A549 (cell line): ENCODE results near the gene ENTR1.

Experiments used
- CEBPB ChIP-seq, 2 experiments: fragments of >200 bp in 1 of 2; sonication (Bioruptor Twin) in 1 of 2; formaldehyde crosslinking in 1 of 2; IDR thresholded peaks; 2 replicates each; pipeline ENCODE4 v1.6.1; 2012 to 2016
- CTCF ChIP-seq: fragments of >200 bp; sonication (Bioruptor Twin); formaldehyde crosslinking; IDR thresholded peaks from 3 replicates; pipeline ENCODE4 v1.5.1; 2016
- REST ChIP-seq: fragments of 200-600 bp; sonication (generic); IDR thresholded peaks from 2 replicates; pipeline ENCODE4 v1.6.1; 2016; ENCODE audit warnings: antibody characterized with exemption, mild to moderate bottlenecking, moderate library complexity

DNA sequence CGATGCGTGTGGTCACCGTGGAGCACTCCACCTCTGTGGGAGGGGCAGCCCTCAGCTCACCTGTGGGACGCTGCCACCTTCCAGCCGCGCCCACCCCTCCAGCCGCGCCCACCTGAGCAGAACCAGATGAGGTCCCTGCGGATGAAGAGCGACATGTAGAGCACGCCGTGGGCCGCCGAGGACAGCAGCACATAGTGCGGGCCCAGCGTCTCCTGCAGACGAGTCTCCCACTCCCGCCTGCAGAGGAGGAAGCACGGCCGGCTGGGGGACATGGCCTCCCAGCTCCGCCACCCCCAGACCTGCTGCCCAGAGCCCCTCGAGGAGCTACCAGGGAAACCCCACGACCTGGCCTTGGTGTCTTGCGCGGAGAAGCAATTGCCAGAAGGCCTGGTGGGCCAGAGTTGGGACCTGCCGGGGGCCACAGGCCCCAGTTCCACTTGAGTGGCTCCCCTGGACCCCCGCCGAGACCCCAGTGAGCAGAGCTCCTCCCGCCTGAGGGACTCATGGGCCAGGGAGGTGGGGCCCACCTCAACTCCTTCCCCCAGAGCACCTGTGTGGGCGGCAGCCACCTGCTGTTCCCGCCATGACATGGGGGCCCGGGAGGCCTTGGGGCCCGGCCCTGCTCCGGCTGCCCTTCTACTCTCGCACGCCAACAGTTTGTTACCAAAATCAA is 22.8 kb upstream of the ENTR1 start:
- TF ChIP-seq CEBPB (IDR thresholded peaks at IDR 0.05) (no peak), REST (no peak), CTCF (no peak)
